ENCODE data around the gene ERCC6L2. TPM values are rescaled to one million over a fixed set of nuclear protein-coding genes. Genes with fewer than 3 reads are reported as not detected.

Gene ERCC6L2
- total RNA-seq, 1 donor from 2014 or later, result 35.8 TPM

DNA sequence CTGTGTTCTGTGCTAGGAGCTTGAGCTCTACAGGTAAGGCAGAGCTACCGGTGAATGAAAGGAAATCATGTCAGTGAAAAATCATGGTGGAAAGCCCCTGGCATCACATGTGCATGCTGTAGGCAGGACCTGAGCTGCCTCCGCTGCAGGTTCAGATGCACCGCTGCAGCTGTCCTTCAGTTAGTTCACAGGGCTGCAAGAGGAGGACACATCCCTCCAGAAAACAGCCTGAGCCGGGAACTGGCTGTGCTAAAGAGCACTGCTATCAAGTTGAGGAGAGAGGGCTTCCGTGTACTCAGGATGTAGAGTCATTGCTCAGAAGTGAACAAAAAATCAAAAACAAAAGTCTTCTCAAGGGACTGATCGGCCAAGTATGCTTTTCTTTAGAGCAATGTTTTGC lies 138.6 kb downstream of the ERCC6L2 start:
- H3K36me3 Mint-ChIP-seq (ENCODE audit: low read depth), result peaks cover 26% of the 10 kb centered on the region
- no peak overlapping the region for H3K4me3 Mint-ChIP-seq (ENCODE audit: unreplicated experiment)
- no peak for DNase-seq (ENCODE audit: low spot score)
- H3K9me3 Mint-ChIP-seq (ENCODE audit: low read depth), result no peaks in the 10 kb centered on the region
- peaks cover 4% of the 10 kb centered on the region for H3K4me1 Mint-ChIP-seq (ENCODE audit: low read depth)
- no peak for TF ChIP-seq CTCF (IDR thresholded peaks at IDR 0.05)
- no peaks in the 10 kb centered on the region for H3K27me3 Mint-ChIP-seq (ENCODE audit: low read depth)
- H3K27ac Mint-ChIP-seq (ENCODE audit: unreplicated experiment), result no peak overlapping the region

DNA sequence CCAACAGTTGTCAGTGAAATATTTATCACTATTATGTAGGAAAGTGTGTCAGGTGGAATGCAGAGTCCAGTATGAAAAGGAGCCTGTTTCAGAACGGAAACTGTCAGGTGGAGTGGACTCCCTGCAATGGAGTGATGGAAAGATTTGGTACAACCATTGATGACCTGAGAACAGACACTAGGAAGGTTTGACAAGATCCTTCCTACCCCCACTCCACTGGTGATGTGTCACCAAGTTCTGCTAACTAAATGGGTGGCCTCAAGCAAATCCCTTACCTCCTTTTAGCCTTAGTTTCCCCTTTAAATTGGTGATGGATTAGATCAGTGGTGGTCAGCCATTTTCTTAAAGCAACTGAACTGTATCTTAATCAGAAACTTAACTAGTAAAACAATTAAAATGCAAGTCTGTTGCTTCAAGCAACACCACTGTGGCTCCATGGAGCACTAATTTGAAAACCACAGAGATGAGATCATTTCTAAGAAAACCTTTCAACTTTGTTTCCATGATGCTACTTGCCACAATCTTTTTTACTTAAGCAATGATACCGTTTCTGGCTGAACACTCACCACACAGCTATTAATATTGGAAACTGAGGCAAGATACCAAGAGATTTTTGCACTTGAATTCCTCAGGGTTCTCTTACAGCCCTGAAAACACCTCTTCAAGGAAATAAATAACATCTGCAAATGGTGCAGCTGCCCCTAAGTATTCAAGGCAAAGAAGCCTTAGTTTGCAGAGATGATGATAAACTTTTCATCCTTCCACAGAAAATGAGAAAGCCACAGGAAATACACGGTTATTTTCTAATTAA lies 140.6 kb downstream of the ERCC6L2 start:
- H3K4me3 Mint-ChIP-seq (ENCODE audit: unreplicated experiment), result no peak overlapping the region
- peaks cover 15% of the 10 kb centered on the region for H3K36me3 Mint-ChIP-seq (ENCODE audit: low read depth)
- no peak for TF ChIP-seq CTCF (IDR thresholded peaks at IDR 0.05)
- no peak for DNase-seq (ENCODE audit: low spot score)
- no peak overlapping the region for H3K27ac Mint-ChIP-seq (ENCODE audit: unreplicated experiment)
- peaks cover under 1% of the 10 kb centered on the region for H3K4me1 Mint-ChIP-seq (ENCODE audit: low read depth)
- H3K9me3 Mint-ChIP-seq (ENCODE audit: low read depth), result no peaks in the 10 kb centered on the region
- H3K27me3 Mint-ChIP-seq (ENCODE audit: low read depth), result no peaks in the 10 kb centered on the region

All from chondrocyte (in vitro differentiated cells).